ENCODE results near the gene AKAP13.

The AKAP13 gene

GRCh38 chr15:85414037-85414436 is 33.6 kb downstream of the AKAP13 start:
- peaks cover 5% of the 10 kb centered on the region for H3K9me3 ChIP-seq (ENCODE audit: low read length)
- peaks cover 20% of the 10 kb centered on the region for H3K4me1 ChIP-seq (ENCODE audit: insufficient read depth, low read length)
- H3K27me3 ChIP-seq (ENCODE audit: insufficient read depth, low read length) = no peaks in the 10 kb centered on the region
- no peak overlapping the region for H2AFZ ChIP-seq (ENCODE audit: low read depth, low read length)
- H3K4me3 ChIP-seq (ENCODE audit: low read length) = no peak overlapping the region
- no peaks in the 10 kb centered on the region for H3K36me3 ChIP-seq (ENCODE audit: insufficient read depth, low read length)

GRCh38 chr15:85414495-85414894 is 34.1 kb downstream of the AKAP13 start:
- Histone ChIP-seq H2AFZ (ENCODE audit: low read depth, low read length) (no peak overlapping the region), H3K9me3 (ENCODE audit: low read length) (peaks cover 5% of the 10 kb centered on the region), H3K4me1 (ENCODE audit: insufficient read depth, low read length) (peaks cover 20% of the 10 kb centered on the region), H3K36me3 (ENCODE audit: insufficient read depth, low read length) (no peaks in the 10 kb centered on the region), H3K4me3 (ENCODE audit: low read length) (no peak overlapping the region), H3K27me3 (ENCODE audit: insufficient read depth, low read length) (no peaks in the 10 kb centered on the region)

- peaks cover 20% of the 10 kb centered on the region for H3K4me1 ChIP-seq (ENCODE audit: insufficient read depth, low read length)
- H3K27me3 ChIP-seq (ENCODE audit: insufficient read depth, low read length) = no peaks in the 10 kb centered on the region
Measured at GRCh38 chr15:85414991-85415390, 34.6 kb downstream of the AKAP13 start.

GRCh38 chr15:85415783-85416182 is 35.4 kb downstream of the AKAP13 start:
- Histone ChIP-seq H2AFZ (ENCODE audit: low read depth, low read length) (no peak overlapping the region), H3K9me3 (ENCODE audit: low read length) (no peaks in the 10 kb centered on the region), H3K4me3 (ENCODE audit: low read length) (no peak overlapping the region), H3K4me1 (ENCODE audit: insufficient read depth, low read length) (peaks cover 20% of the 10 kb centered on the region), H3K36me3 (ENCODE audit: insufficient read depth, low read length) (no peaks in the 10 kb centered on the region), H3K27me3 (ENCODE audit: insufficient read depth, low read length) (no peaks in the 10 kb centered on the region)

More at GRCh38 chr15:85414991-85415390, 34.6 kb downstream of the AKAP13 start:
- Histone ChIP-seq H3K9me3 (ENCODE audit: low read length) (peaks cover 5% of the 10 kb centered on the region), H2AFZ (ENCODE audit: low read depth, low read length) (no peak overlapping the region), H3K36me3 (ENCODE audit: insufficient read depth, low read length) (no peaks in the 10 kb centered on the region), H3K4me3 (ENCODE audit: low read length) (no peak overlapping the region)

GRCh38 chr15:85417276-85417675 is 36.9 kb downstream of the AKAP13 start:
- H3K4me1 ChIP-seq (ENCODE audit: insufficient read depth, low read length) = peaks cover 20% of the 10 kb centered on the region
- no peaks in the 10 kb centered on the region for H3K27me3 ChIP-seq (ENCODE audit: insufficient read depth, low read length)
- no peaks in the 10 kb centered on the region for H3K9me3 ChIP-seq (ENCODE audit: low read length)
- no peaks in the 10 kb centered on the region for H3K36me3 ChIP-seq (ENCODE audit: insufficient read depth, low read length)
- no peak overlapping the region for H3K4me3 ChIP-seq (ENCODE audit: low read length)
- H2AFZ ChIP-seq (ENCODE audit: low read depth, low read length) = no peak overlapping the region

- Histone ChIP-seq H3K4me1 (ENCODE audit: insufficient read depth, low read length) (peaks cover 6% of the 10 kb centered on the region), H3K4me3 (ENCODE audit: low read length) (no peak overlapping the region), H3K27me3 (ENCODE audit: insufficient read depth, low read length) (no peaks in the 10 kb centered on the region), H3K9me3 (ENCODE audit: low read length) (no peaks in the 10 kb centered on the region), H2AFZ (ENCODE audit: low read depth, low read length) (no peak overlapping the region), H3K36me3 (ENCODE audit: insufficient read depth, low read length) (no peaks in the 10 kb centered on the region)
Measured at GRCh38 chr15:85419161-85419560, 38.8 kb downstream of the AKAP13 start.

GRCh38 chr15:85421116-85421925 is 40.9 kb downstream of the AKAP13 start:
- Histone ChIP-seq H3K36me3 (ENCODE audit: insufficient read depth, low read length) (no peaks in the 10 kb centered on the region), H3K27me3 (ENCODE audit: insufficient read depth, low read length) (no peaks in the 10 kb centered on the region), H3K9me3 (ENCODE audit: low read length) (no peaks in the 10 kb centered on the region), H3K4me1 (ENCODE audit: insufficient read depth, low read length) (no peaks in the 10 kb centered on the region), H2AFZ (ENCODE audit: low read depth, low read length) (no peak overlapping the region), H3K4me3 (ENCODE audit: low read length) (no peak overlapping the region)

GRCh38 chr15:85422607-85423006 is 42.2 kb downstream of the AKAP13 start:
- H3K4me1 ChIP-seq (ENCODE audit: insufficient read depth, low read length) = no peaks in the 10 kb centered on the region
- no peak overlapping the region for H2AFZ ChIP-seq (ENCODE audit: low read depth, low read length)
- no peaks in the 10 kb centered on the region for H3K9me3 ChIP-seq (ENCODE audit: low read length)
- H3K36me3 ChIP-seq (ENCODE audit: insufficient read depth, low read length) = no peaks in the 10 kb centered on the region
- no peaks in the 10 kb centered on the region for H3K27me3 ChIP-seq (ENCODE audit: insufficient read depth, low read length)
- no peak overlapping the region for H3K4me3 ChIP-seq (ENCODE audit: low read length)

GRCh38 chr15:85423256-85423655 is 42.9 kb downstream of the AKAP13 start:
- H3K4me1 ChIP-seq (ENCODE audit: insufficient read depth, low read length) = no peaks in the 10 kb centered on the region
- H2AFZ ChIP-seq (ENCODE audit: low read depth, low read length) = no peak overlapping the region
- no peaks in the 10 kb centered on the region for H3K9me3 ChIP-seq (ENCODE audit: low read length)
- H3K4me3 ChIP-seq (ENCODE audit: low read length) = no peak overlapping the region
- H3K36me3 ChIP-seq (ENCODE audit: insufficient read depth, low read length) = no peaks in the 10 kb centered on the region
- H3K27me3 ChIP-seq (ENCODE audit: insufficient read depth, low read length) = no peaks in the 10 kb centered on the region

- H3K9me3 ChIP-seq (ENCODE audit: low read length) = no peaks in the 10 kb centered on the region
- H3K36me3 ChIP-seq (ENCODE audit: insufficient read depth, low read length) = no peaks in the 10 kb centered on the region
- H2AFZ ChIP-seq (ENCODE audit: low read depth, low read length) = no peak overlapping the region
- no peak overlapping the region for H3K4me3 ChIP-seq (ENCODE audit: low read length)
- no peaks in the 10 kb centered on the region for H3K27me3 ChIP-seq (ENCODE audit: insufficient read depth, low read length)
- H3K4me1 ChIP-seq (ENCODE audit: insufficient read depth, low read length) = no peaks in the 10 kb centered on the region
Measured at GRCh38 chr15:85424154-85424553, 43.8 kb downstream of the AKAP13 start.

GRCh38 chr15:85426481-85426880 is 46.1 kb downstream of the AKAP13 start:
- no peaks in the 10 kb centered on the region for H3K4me1 ChIP-seq (ENCODE audit: insufficient read depth, low read length)
- H3K36me3 ChIP-seq (ENCODE audit: insufficient read depth, low read length) = no peaks in the 10 kb centered on the region
- no peaks in the 10 kb centered on the region for H3K27me3 ChIP-seq (ENCODE audit: insufficient read depth, low read length)
- no peaks in the 10 kb centered on the region for H3K9me3 ChIP-seq (ENCODE audit: low read length)
- H3K4me3 ChIP-seq (ENCODE audit: low read length) = no peak overlapping the region
- H2AFZ ChIP-seq (ENCODE audit: low read depth, low read length) = no peak overlapping the region

GRCh38 chr15:85427286-85428028 is 47.1 kb downstream of the AKAP13 start:
- Histone ChIP-seq H3K4me1 (ENCODE audit: insufficient read depth, low read length) (no peaks in the 10 kb centered on the region), H3K4me3 (ENCODE audit: low read length) (no peak overlapping the region), H2AFZ (ENCODE audit: low read depth, low read length) (no peak overlapping the region), H3K9me3 (ENCODE audit: low read length) (no peaks in the 10 kb centered on the region), H3K27me3 (ENCODE audit: insufficient read depth, low read length) (no peaks in the 10 kb centered on the region), H3K36me3 (ENCODE audit: insufficient read depth, low read length) (no peaks in the 10 kb centered on the region)

GRCh38 chr15:85429522-85429921 is 49.1 kb downstream of the AKAP13 start:
- Histone ChIP-seq H3K36me3 (ENCODE audit: insufficient read depth, low read length) (no peaks in the 10 kb centered on the region), H3K4me1 (ENCODE audit: insufficient read depth, low read length) (no peaks in the 10 kb centered on the region), H2AFZ (ENCODE audit: low read depth, low read length) (no peak overlapping the region), H3K4me3 (ENCODE audit: low read length) (no peak overlapping the region), H3K9me3 (ENCODE audit: low read length) (no peaks in the 10 kb centered on the region), H3K27me3 (ENCODE audit: insufficient read depth, low read length) (no peaks in the 10 kb centered on the region)

All from neuron (in vitro differentiated cells).